HG03045 (cell line): ENCODE results near the gene CTNNA2.

Experiments
- ATAC-seq: cut with Tn5 transposase; IDR thresholded peaks from one replicate; pipeline ENCODE4 v1.9.1; 2021; ENCODE audit warnings: mild to moderate bottlenecking, moderate library complexity; ENCODE audit not compliant: unreplicated experiment

The CTNNA2 gene

DNA sequence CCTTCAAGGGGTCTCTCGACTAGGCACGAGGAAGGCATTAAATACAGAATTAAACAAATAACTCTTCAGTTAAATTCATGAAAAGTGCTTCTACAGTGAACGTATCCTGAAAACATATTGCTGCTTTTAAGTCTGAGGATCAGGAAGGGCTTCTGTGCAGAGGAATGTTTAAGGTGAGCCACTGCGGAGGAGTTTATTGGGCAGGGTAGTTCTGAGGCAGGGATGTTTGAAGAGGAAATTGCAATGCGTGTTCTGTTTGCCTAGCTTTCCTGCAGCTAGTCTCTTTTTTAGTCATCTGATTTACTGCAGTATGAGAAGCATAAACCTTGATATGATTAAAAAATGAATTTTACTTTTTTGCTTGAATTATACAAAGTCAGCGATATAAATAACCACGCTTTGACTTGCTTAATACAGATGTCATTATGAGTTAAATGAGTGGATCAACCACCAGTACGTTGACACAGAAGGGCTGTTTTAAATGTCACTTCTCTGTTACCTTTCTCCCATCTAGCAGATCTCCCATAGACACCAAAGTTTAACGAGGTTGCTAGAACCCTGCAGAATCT, 98.7 kb downstream of the CTNNA2 start:
- no peak for ATAC-seq

DNA sequence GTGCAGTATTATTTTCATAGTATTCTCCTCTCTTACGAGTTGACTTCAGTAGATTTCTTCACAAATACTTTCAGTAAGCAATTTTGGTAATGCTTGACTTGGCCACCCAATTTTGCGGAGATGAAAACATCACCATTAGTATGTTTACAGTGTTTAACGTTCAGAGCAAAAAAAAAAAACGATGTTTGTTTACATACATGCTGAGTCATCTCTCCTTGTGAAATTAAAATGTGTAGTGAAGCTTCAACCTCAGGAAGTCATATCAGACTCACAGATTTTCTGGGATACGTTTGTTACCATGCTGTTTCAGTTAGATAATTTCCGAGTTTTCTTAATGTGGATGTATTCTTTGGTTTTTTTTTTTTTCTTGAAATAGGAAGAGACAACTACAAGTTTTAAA, 100.1 kb downstream of the CTNNA2 start:
- ATAC-seq: no peak

- ATAC-seq: no peak
Measured at GRCh38 chr2:79619442-79619841, 106.6 kb downstream of the CTNNA2 start.

GRCh38 chr2:79619976-79620375, 107.1 kb downstream of the CTNNA2 start:
- ATAC-seq: no peak

GRCh38 chr2:79620679-79621078, 107.8 kb downstream of the CTNNA2 start:
- no peak for ATAC-seq

DNA sequence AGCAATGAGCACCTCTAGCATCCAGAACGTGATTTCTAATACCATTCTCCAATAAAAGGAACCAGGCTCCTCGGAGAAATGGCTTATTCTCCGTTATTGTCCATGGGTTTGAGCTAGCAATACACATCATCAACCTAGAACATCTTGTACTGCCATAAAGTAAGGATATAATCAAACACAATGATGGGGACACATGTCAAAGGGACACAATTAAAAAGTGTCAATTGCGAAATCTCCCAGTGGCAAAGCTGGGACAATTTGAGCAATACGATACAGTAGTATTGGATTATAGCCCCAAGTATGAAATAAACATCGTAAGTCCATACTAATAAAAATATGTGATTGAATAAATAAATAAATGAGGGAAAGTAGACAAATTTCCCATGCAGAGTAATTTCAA, 108.4 kb downstream of the CTNNA2 start:
- ATAC-seq: no peak

GRCh38 chr2:79621755-79622154, 108.9 kb downstream of the CTNNA2 start:
- ATAC-seq: no peak

DNA sequence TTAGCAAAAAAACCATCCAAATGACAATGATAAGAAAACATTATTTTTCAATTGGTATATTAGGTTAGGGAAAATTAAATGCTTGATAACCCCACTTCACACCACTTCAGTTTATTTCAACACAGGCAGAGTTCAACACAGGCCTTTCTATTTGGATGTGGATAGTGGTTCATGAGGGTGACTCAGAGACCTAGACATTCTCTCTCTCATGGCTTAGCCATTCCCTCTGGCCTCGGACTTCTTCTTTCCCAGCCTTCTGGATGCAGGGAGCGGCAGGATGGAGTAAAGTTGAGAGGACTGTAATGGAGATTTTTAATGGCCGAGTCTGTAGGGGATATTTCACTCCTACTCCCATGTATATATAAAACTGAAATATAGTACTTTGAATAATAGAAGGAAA, 109.7 kb downstream of the CTNNA2 start:
- no peak for ATAC-seq

DNA sequence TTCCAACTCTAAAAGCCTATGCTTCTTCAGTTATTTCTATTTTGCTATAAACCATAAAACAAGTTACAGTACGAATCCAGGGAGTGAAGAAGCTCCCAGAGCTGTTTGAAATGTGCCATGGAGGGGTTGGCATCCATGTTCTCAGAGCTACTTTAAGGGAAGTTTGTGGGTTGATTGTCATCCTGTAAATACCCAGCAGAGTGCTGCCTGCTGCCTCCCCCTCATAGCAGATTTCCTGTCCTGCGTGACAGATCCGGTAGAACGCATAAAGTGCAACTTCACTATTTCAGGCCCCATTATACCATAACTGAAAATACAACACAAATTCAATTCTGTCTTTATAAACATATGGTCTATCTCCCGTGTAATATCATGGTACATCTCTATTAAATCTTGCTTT, 114.4 kb downstream of the CTNNA2 start:
- ATAC-seq: no peak

GRCh38 chr2:79630060-79630459, 117.2 kb downstream of the CTNNA2 start:
- ATAC-seq: no peak

GRCh38 chr2:79630972-79631557, 118.2 kb downstream of the CTNNA2 start:
- no peak for ATAC-seq

GRCh38 chr2:79638410-79638809, 125.6 kb downstream of the CTNNA2 start:
- no peak for ATAC-seq

DNA sequence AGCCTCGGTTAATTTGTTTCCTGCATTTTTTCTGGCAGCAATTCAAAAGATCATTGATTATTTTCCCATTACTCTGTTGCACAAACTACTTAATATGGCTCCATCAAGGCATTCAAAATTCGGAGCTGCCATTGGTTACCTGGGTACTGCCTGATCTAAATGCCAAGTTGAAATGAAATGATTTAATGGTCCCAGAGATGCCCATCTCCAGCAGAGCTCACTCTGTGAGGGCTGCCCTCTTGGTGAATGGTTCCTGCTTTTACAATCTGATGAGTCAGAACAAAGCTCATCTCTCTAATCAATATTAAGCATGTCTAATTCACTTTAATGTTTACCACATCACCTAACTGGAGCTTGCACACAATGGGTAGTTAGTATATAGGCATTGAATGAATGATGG, 126.1 kb downstream of the CTNNA2 start:
- ATAC-seq: no peak

DNA sequence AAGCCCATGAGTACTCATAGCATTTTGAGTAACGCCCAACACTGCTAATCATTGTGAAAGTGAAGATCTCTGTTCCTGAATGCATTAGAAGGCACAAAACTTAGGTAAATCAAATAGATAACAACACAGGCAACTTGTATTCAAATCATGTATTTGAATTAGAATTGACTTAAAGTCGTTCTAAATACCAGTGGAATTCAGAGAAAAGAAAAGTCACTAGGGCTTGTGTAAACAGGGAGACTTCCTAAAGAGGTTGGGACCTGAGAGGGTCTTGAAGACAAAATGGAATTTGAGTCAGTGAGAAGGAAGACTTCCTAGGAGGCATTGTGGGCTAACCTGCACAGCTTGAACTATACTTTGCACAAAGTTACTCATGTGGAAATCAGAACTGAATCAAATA, 127.2 kb downstream of the CTNNA2 start:
- no peak for ATAC-seq

GRCh38 chr2:79649531-79649930, 136.7 kb downstream of the CTNNA2 start:
- ATAC-seq: no peak

DNA sequence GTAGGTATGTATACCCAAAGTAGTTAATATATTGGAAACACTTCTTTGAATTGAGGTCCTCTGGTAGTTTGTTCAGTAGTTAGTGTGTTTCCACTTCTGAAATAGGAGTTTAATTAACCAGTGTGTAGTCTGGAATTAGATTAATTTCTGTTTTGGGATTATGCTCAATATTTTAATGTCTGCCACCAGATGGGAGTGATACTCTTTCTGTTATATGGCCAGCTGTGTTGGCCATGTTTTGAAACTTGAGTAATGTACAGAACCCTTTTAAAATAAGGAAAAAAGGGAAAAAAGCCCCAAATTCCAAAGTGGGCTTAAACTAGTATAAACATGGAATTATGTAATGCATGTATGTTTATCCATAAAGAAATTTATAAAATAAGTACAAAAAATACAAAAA, 147.7 kb downstream of the CTNNA2 start:
- no peak for ATAC-seq

DNA sequence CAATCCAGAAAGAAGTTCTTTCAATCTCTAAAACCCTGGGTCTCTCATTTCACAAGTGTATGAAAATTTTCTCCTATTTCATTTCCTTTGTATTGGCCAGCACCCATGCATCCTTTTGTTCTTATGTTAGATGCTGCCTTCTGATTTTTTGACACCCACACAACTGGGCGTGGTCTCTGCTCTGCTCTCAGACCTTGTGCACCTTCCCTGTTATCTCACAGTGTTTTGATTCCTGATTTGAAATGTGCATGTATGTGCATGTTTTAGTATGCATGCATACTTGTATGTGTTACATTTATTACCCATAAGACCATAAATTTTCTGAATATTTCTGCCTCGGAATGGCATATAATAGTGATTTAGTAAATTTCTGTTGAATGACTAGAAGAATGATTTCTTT, 152.2 kb downstream of the CTNNA2 start:
- no peak for ATAC-seq

GRCh38 chr2:79666430-79666829, 153.6 kb downstream of the CTNNA2 start:
- ATAC-seq: no peak

GRCh38 chr2:79669714-79670113, 156.9 kb downstream of the CTNNA2 start:
- ATAC-seq: no peak

DNA sequence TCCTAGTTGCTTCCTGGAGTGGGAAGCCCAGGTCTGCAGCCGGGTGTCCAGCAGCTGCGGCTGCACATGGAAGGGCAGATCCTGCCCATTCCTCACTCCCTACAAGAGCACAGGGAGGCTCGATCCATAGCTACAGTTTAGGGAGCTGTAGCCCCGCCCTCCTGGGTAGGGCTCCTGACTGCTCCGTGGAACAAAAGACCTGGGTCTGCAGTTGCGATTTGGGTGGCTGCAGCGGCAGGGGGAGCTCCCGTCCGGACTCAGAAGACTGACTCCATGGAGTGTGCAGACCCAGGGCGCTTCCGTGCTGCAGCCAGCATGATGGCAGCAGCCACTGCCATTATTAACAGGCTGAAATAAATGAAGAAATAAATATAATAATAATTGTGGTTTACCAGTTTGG, 157.3 kb downstream of the CTNNA2 start:
- ATAC-seq: no peak

DNA sequence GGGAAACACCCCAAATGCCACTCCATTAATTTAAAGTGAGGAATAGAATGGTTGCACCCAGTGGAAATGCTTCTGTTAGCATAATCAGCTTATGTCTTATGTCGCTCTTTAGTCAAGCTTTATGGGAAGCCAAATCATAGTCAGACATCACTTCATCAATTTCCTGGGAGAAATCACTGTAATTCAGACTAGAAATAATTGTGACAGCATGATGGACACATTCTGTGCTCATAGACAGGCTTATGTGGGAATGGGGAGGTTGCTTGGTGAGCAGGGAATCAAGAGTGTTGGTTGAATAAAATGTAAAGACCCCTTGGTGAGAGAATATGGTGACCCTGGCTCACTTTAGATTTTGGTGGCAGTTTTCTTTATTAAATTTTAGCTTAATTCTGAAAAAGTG, 174.0 kb downstream of the CTNNA2 start:
- ATAC-seq: no peak

- no peak for ATAC-seq
Measured at GRCh38 chr2:79695248-79695647, 182.4 kb downstream of the CTNNA2 start.

DNA sequence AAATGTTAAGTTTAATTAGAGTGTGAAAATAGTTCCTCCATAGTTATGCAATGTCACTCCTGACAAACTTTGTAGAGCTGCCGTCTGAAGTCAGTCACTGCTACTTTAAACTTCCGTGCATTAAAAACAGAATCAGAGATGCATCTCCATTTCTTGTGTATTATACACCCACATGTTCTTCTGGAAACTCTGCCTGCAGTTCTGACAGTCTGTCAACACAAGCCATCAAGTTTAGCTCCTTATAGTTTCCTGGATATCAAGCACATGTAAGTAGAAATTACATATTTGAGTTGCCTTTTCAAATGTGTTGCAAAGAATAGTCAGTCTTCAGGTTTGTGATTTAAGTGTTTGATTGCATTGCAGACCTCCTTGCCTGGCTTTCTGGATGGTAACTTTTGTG, 184.3 kb downstream of the CTNNA2 start:
- ATAC-seq: no peak
